ENCODE measurements around the gene BCL6B.
"Not testable (repeated sequence)": the region's sequence is repeated elsewhere in the genome, so short reads cannot be mapped to it uniquely, and the experiment has no call there.

Gene BCL6B

GRCh38 chr17:7029659-7030058 lies 6.8 kb downstream of the BCL6B start:
- peak; percentile 60 for DNase-seq

GRCh38 chr17:7034955-7035590 lies 12.2 kb downstream of the BCL6B start:
- DNase-seq: peak; percentile 75

GRCh38 chr17:7035591-7036368 lies 12.9 kb downstream of the BCL6B start, which contains the start of gene SLC16A13:
Gene SLC16A13 (plus strand): TSS chr17:7036015. CDS start chr17:7036383, 368 bp downstream.
- DNase-seq: peak; percentile 99

- no peak for DNase-seq
Measured at GRCh38 chr17:7038025-7038862, 15.4 kb downstream of the BCL6B start.

GRCh38 chr17:7039832-7040231 lies 17.0 kb downstream of the BCL6B start:
- no peak for DNase-seq

GRCh38 chr17:7041607-7042500 lies 19.0 kb downstream of the BCL6B start:
- DNase-seq: no peak

- peak; percentile 54 for DNase-seq
Measured at GRCh38 chr17:7042501-7043181, 19.8 kb downstream of the BCL6B start.

- no peak for DNase-seq
Measured at GRCh38 chr17:7043182-7043496, 20.3 kb downstream of the BCL6B start.

GRCh38 chr17:7043497-7044198 lies 20.8 kb downstream of the BCL6B start, which contains the start of gene SLC16A11:
Gene SLC16A11 (minus strand): TSS chr17:7044092. CDS start chr17:7043513, 579 bp downstream.
- DNase-seq: no peak

- DNase-seq: peak; percentile 85
Measured at GRCh38 chr17:7045492-7046126, 22.8 kb downstream of the BCL6B start.

- DNase-seq: peak; percentile 50
Measured at GRCh38 chr17:7046127-7046724, 23.4 kb downstream of the BCL6B start.

GRCh38 chr17:7046725-7047397 lies 24.0 kb downstream of the BCL6B start:
- peak; percentile 92 for DNase-seq

- no peak for DNase-seq
Measured at GRCh38 chr17:7047566-7047965, 24.7 kb downstream of the BCL6B start.

- DNase-seq: no peak
Measured at GRCh38 chr17:7048968-7049367, 26.1 kb downstream of the BCL6B start.

GRCh38 chr17:7050583-7050982 lies 27.7 kb downstream of the BCL6B start:
- not testable (repeated sequence) for DNase-seq

- DNase-seq: no peak
Measured at GRCh38 chr17:7056386-7056785, 33.5 kb downstream of the BCL6B start.

- DNase-seq: no peak
Measured at GRCh38 chr17:7058831-7059447, 36.1 kb downstream of the BCL6B start.

GRCh38 chr17:7060165-7060891 lies 37.5 kb downstream of the BCL6B start:
- no peak for DNase-seq
